Coronary artery (tissue), 2 donors: ENCODE measurements around the gene ATF7.

ENCODE experiments used
- DNase-seq: peaks from one replicate; pipeline ENCODE4 v3.0.0-alpha.2; 2017; ENCODE audit warnings: low spot score
- H3K27ac ChIP-seq, 2 donors: fragments of 200-600 bp; sonication (generic); one replicate each; pipeline ENCODE4 v1.5.1; 2016 to 2019
- H3K4me3 ChIP-seq: fragments of 200-600 bp; sonication (generic); 2 replicates; pipeline ENCODE4 v1.5.1; 2016; ENCODE audit warnings: mild to moderate bottlenecking, moderate library complexity
- CTCF ChIP-seq: fragments of 200-600 bp; sonication (generic); IDR thresholded peaks from one replicate; pipeline ENCODE4 v1.5.1; 2019; ENCODE audit warnings: antibody characterized with exemption

ATF7 gene

DNA sequence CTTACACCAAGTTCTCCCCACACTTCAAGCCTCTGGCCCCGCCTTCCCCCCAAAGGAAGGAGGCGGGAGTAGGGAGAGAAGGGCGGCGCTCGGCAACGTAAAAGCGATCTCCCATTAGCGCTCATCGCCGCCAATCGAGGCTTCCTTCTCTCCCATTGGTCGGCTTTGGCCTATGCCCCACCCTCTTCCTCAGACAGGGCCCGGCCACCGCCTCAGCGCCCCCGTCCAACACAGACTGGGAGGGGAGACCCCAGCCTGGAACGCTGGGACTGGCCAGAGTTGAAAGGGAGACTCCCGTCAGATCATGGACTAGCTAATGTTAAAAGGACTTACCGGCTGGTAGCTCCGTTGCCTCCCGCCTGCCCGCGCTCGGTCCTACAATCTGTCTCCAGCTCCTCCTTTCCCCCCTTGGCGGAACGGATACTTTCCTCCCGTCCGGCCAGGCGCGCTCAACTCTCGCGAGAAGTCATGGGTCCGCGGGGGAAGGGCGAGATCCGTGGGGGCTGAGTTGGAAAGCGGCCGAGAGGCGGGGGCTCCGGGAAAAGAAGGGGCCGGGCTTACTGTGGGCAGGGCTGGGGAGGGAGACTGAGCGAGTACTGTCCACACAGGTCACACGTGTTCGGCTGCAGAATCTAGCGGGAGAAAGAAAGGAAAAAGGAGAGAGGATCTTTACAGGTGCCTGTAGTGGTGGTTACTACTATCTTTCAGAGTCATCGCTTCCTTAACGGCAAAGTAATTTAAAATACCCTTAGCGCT is at the start of gene ATF7:
ATF7 (minus strand) TSS at position 437 of the 756 bp plus-strand sequence. CDS start 25,382 bp downstream, outside the sequence.
- TF ChIP-seq CTCF = no peak
- Histone ChIP-seq H3K4me3 (peak within 1 kb of the TSS; percentile 73), H3K27ac (peak within 1 kb of the TSS; percentile 73 to 92)
- peak; percentile 98 for DNase-seq

- peak overlapping the region; percentile 82 to 91 for H3K27ac ChIP-seq
- no peak for DNase-seq
- H3K4me3 ChIP-seq = peak overlapping the region; percentile 85
- no peak for TF ChIP-seq CTCF
These were observed 49.0 kb upstream of the ATF7 start for GRCh38 chr12:53674977-53675700.

DNA sequence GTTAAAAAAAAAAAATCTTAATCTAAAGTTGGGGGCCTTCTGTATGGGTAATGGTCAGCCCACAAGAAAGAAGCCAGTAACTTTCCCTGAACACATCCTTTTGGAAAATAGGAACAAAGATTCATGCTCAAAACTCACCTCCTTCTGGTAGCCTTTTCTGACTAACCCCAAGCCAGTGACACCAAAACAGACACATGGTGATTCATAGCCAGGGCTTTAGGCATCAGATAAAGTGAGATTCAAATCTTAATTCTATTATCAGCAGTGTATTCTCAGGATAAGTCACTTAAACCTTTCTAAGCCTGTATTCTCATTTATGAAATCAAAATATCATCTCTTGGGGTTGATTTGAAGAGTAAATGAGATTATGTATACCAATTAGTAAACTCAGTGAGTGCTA is 44.8 kb upstream of the ATF7 start:
- Histone ChIP-seq H3K4me3 (no peak overlapping the region), H3K27ac (no peak overlapping the region)
- no peak for DNase-seq
- no peak for TF ChIP-seq CTCF

- no peak overlapping the region for H3K27ac ChIP-seq
- H3K4me3 ChIP-seq = no peak overlapping the region
- DNase-seq = no peak
- no peak for TF ChIP-seq CTCF
These were observed 44.1 kb upstream of the ATF7 start for GRCh38 chr12:53670308-53670707.

GRCh38 chr12:53667080-53667479 is 40.9 kb upstream of the ATF7 start:
- TF ChIP-seq CTCF = no peak
- Histone ChIP-seq H3K27ac (peak overlapping the region in 1 of 2 donors; percentile 16), H3K4me3 (no peak overlapping the region)
- DNase-seq = no peak

GRCh38 chr12:53664936-53665335 is 38.8 kb upstream of the ATF7 start:
- no peak for DNase-seq
- Histone ChIP-seq H3K27ac (no peak overlapping the region), H3K4me3 (no peak overlapping the region)
- no peak for TF ChIP-seq CTCF
